ENCODE data around the gene FPGS. TPM values are rescaled to one million over a fixed set of nuclear protein-coding genes. Genes with fewer than 3 reads are reported as not detected.

Gene FPGS
- total and polyA plus RNA-seq, 8 donors = 29.1 to 235 (median 70.4) TPM

DNA sequence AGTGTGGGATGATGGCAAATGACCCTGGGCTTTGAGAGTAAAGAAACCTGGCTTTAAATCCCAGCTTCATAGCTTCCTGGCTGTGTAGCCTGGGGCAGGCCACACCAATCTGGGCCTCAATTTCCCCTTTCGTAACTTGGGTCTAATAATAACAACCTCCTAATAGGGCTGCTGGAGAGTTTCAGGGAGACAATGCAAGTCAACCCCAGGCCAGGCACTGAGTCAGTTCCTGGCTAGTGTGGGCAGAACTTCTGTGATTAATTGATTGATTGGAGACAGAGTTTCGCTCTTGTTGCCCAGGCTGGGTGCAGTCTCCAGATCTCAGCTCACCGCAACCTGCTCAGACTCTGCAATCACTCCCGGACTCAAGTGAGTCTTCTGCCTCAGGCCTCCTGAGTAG lies 20.9 kb upstream of the FPGS start:
- H3K4me1 ChIP-seq = peaks cover 9 to 71% (median 30%) of the 10 kb centered on the region in 4 donors
- peak overlapping the region in 2 of 5 donors; percentile 8 to 85 for H3K27ac ChIP-seq
- H3K9me3 ChIP-seq = no peaks in the 10 kb centered on the region
- H3K27me3 ChIP-seq = no peaks in the 10 kb centered on the region
- no peak for DNase-seq
- TF ChIP-seq, protein P1, sequence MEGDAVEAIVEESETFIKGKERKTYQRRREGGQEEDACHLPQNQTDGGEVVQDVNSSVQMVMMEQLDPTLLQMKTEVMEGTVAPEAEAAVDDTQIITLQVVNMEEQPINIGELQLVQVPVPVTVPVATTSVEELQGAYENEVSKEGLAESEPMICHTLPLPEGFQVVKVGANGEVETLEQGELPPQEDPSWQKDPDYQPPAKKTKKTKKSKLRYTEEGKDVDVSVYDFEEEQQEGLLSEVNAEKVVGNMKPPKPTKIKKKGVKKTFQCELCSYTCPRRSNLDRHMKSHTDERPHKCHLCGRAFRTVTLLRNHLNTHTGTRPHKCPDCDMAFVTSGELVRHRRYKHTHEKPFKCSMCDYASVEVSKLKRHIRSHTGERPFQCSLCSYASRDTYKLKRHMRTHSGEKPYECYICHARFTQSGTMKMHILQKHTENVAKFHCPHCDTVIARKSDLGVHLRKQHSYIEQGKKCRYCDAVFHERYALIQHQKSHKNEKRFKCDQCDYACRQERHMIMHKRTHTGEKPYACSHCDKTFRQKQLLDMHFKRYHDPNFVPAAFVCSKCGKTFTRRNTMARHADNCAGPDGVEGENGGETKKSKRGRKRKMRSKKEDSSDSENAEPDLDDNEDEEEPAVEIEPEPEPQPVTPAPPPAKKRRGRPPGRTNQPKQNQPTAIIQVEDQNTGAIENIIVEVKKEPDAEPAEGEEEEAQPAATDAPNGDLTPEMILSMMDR (IDR thresholded peaks at IDR 0.05) = no peak
- TF ChIP-seq POLR2AphosphoS5 (IDR thresholded peaks at IDR 0.05) (no peak), POLR2A (IDR thresholded peaks at IDR 0.05) (no peak), EP300 (IDR thresholded peaks at IDR 0.05) (no peak)
- intact Hi-C loops (cut with DNase I; ENCODE audit: low total_unique reads) = loop anchor here (5.0 kb wide), 2 partner anchors 45 to 175 kb away; partner anchors contain the start of gene TOR2A
- peaks cover 0 to under 1% (median 0%) of the 10 kb centered on the region in 4 donors for H3K36me3 ChIP-seq
- WGBS, 5 donors = 86 to 97% (median 90%) methylated on average over 4 of the region's 4 CpGs
- H3K4me3 ChIP-seq = no peak overlapping the region

DNA sequence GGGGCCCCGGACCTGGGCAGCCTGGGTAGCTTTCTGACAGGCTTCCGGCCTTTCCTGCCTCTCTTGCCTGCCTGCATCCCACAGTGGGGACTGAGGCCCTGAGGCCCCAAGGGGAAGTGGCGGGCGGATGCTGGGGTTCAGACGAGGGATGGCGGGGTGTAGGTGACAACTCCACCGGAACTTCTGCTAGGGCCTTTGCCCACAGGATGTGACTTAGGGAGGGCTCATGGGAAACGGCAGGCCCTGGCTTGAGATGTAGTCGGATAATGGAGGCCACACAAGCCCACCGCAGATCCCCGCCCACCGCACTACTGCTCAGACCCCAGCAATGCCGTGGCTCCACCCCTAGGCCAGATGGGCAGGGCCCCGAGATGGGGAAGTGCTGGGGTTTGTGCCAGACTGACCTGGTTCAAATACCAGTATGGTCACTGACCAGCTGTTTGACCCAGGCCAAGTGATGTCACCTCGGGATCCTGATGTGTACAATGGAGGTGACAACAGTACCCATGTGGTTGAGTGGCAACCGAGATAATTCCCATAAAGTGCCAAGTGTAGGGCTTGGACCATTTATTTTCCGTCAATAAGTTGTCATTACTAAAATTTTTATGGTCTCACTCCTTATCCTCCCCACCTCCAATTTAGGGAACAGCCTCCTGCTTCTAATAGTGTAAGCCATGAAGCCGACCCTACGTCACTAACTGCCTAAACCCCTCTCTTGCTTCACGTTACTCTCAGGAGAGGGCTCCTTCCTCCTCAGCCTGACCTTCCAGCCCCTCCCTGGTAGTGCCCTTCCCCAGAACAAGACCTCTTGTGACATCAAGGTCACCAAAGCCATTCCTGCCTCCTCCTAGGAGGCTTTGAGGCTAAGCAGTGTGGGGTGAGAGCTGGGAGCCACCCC lies 19.3 kb upstream of the FPGS start:
- H3K36me3 ChIP-seq = peaks cover 13 to 16% (median 14%) of the 10 kb centered on the region in 4 donors
- intact Hi-C loops (cut with DNase I; ENCODE audit: low total_unique reads) = loop anchor here (5.0 kb wide), 2 partner anchors 46 to 176 kb away; partner anchors contain the start of gene TOR2A
- TF ChIP-seq EP300 (IDR thresholded peaks at IDR 0.05) (no peak), POLR2AphosphoS5 (IDR thresholded peaks at IDR 0.05) (peak in 2 of 3 donors; percentile 26 to 39)
- peaks cover 18 to 78% (median 45%) of the 10 kb centered on the region in 4 donors for H3K4me1 ChIP-seq
- no peaks in the 10 kb centered on the region for H3K27me3 ChIP-seq
- DNase-seq = peak; percentile 57 to 67
- no peaks in the 10 kb centered on the region for H3K9me3 ChIP-seq
- WGBS, 5 donors = 61 to 70% (median 63%) methylated on average over 17 to 20 of the region's 20 CpGs
- no peak overlapping the region for H3K4me3 ChIP-seq
- peak overlapping the region; percentile 50 to 99 (median 96) for H3K27ac ChIP-seq

DNA sequence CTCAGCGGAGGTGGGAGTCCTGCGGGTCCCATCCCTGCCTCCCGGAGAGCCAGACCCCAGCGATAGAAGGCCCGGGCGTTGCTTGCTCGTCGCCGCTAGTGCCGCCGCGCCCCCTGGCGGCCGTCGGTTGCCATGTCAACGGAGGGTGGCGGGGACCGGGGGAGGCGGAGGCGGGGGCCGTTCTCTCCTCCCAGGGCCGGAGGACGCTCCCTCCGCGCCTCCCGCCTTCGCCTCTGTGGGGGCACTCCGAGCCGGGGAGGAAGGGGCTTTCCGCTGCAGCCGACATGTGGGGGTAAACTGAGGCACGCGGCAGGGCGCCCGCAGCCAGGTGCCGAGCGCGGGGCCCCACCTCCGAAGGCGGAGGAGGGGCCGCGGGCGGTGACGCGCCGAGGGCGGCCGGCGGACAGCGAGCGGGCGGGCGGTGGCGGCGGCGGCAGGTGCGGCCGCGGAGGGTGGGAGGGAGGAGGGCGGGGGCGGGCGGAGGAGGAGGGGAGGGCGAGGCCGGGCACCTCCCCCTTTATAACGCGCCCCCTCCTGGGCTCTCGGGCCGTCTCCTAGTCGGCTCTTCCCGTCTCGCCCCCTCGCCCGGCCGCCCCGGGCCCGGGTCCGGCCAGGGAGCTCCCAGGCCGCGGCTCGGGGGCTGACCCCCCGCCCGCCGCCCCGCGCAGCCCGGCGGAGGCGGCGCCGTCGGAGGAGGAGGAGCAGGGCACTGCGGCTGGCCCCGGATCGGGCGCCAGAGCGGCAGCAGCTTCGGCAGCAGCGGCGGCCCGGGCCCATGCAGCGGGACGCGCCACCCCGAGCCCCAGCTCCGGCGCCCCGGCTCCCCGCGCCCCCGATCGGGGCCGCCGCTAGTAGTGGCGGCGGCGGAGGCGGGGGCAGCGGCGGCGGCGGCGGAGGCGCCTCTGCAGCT lies 17.4 kb upstream of the FPGS start:
- TF ChIP-seq EP300 (IDR thresholded peaks at IDR 0.05) = no peak
- TF ChIP-seq POLR2A (IDR thresholded peaks at IDR 0.05) = no peak
- TF ChIP-seq, protein P1 (IDR thresholded peaks at IDR 0.05) = peak in 6 of 7 experiments; percentile 85 to 99 (median 94)
- peak in 2 of 3 donors; percentile 29 to 44 for TF ChIP-seq POLR2AphosphoS5 (IDR thresholded peaks at IDR 0.05)

DNA sequence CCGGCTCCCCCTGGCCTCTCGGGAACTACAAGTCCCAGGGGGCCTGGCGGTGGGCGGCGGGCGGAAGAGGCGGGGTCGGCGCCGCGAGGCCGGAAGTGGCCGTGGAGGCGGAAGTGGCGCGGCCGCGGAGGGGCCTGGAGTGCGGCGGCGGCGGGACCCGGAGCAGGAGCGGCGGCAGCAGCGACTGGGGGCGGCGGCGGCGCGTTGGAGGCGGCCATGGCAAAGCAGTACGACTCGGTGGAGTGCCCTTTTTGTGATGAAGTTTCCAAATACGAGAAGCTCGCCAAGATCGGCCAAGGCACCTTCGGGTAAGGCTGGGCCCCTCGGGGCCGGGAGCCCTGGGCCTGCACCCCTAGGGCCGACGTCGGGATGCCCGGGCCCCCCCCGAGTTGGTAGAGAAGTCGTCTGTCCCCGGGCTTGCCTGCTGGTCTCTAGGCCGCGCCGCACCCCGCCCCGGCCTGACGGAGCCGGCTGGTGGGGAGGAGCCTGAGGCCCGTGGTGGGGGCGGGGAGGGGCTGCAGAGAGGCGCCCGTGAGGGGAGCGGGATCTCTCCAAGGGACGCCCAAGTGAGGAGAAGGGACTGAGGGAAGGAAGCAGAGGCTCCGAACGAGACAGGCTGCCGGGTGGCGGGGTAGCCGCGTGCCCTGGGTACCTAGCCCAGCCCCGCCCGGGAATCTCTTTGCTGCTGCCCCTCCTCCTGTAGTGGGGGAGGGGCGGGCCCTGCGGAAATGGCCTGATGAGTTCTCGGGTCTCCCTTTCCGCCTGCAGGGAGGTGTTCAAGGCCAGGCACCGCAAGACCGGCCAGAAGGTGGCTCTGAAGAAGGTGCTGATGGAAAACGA lies 16.5 kb upstream of the FPGS start, which contains the start of gene CDK9:
CDK9 (plus strand) TSS at position 102 of the 840 bp plus-strand sequence; CDS start at position 217, 115 bp downstream.
- peak; percentile 93 to 97 for DNase-seq
- WGBS, 5 donors = 0 to 1% (median 0%) methylated on average over 53 to 75 of the region's 75 CpGs
- Histone ChIP-seq H3K4me3 (peak within 1 kb of the TSS; percentile 97 to 100 (median 99)), H3K36me3 (peaks cover 41 to 44% (median 42%) of the 10 kb centered on the region in 4 donors), H3K9me3 (no peaks in the 10 kb centered on the region), H3K4me1 (peaks cover 18 to 78% (median 46%) of the 10 kb centered on the region in 4 donors), H3K27me3 (no peaks in the 10 kb centered on the region), H3K27ac (peak within 1 kb of the TSS; percentile 93 to 99 (median 97))
- no peak for TF ChIP-seq POLR2A (IDR thresholded peaks at IDR 0.05)
- TF ChIP-seq, protein P1 (IDR thresholded peaks at IDR 0.05) = no peak
- no peak for TF ChIP-seq EP300 (IDR thresholded peaks at IDR 0.05)
- peak; percentile 59 to 90 (median 87) for TF ChIP-seq POLR2AphosphoS5 (IDR thresholded peaks at IDR 0.05)
- intact Hi-C loops (cut with DNase I; ENCODE audit: low total_unique reads) = no loop called here

More for the DNA sequence above, 17.4 kb upstream of the FPGS start:
- H3K27ac ChIP-seq = peak overlapping the region; percentile 93 to 99 (median 97)
- H3K9me3 ChIP-seq = no peaks in the 10 kb centered on the region
- no peaks in the 10 kb centered on the region for H3K27me3 ChIP-seq
- WGBS, 5 donors = 0 to 1% (median 1%) methylated on average over 4 to 116 of the region's 123 CpGs
- intact Hi-C loops (cut with DNase I; ENCODE audit: low total_unique reads) = no loop called here
- peaks cover 33 to 35% (median 33%) of the 10 kb centered on the region in 4 donors for H3K36me3 ChIP-seq
- peaks cover 18 to 78% (median 50%) of the 10 kb centered on the region in 4 donors for H3K4me1 ChIP-seq
- H3K4me3 ChIP-seq = peak overlapping the region; percentile 97 to 100 (median 99)
- peak; percentile 91 to 96 for DNase-seq

Measured in stomach (tissue), 9 donors.